Loucy (cell line): ENCODE results near the gene MRPL2.

Experiments used
- H2AFZ ChIP-seq: fragments of 200-600 bp; sonication (generic); 2 replicates; pipeline ENCODE4 v1.6.0; 2016; ENCODE audit warnings: antibody characterized with exemption, mild to moderate bottlenecking, low read length, moderate library complexity
- H3F3A ChIP-seq: fragments of 200-600 bp; 2 replicates; pipeline ENCODE4 v1.6.0; 2016; ENCODE audit warnings: antibody characterized with exemption, low read depth, mild to moderate bottlenecking
- H3K27me3 ChIP-seq: fragments of 200-600 bp; sonication (generic); 2 replicates; pipeline ENCODE4 v1.6.1; 2014; ENCODE audit warnings: low read length, mild to moderate bottlenecking; ENCODE audit not compliant: insufficient read depth, poor library complexity, severe bottlenecking
- H3K36me3 ChIP-seq: fragments of 200-600 bp; sonication (generic); 2 replicates; pipeline ENCODE4 v1.6.1; 2016; ENCODE audit warnings: low read length; ENCODE audit not compliant: insufficient read depth
- H3K4me1 ChIP-seq: fragments of 200-600 bp; sonication (generic); 2 replicates; pipeline ENCODE4 v1.5.1; 2014; ENCODE audit warnings: low read length, mild to moderate bottlenecking; ENCODE audit not compliant: insufficient read depth, poor library complexity, severe bottlenecking
- H3K4me2 ChIP-seq: fragments of 200-600 bp; sonication (generic); 2 replicates; pipeline ENCODE4 v1.6.0; 2014; ENCODE audit warnings: antibody characterized with exemption, low read length, low read depth, mild to moderate bottlenecking; ENCODE audit not compliant: poor library complexity, severe bottlenecking
- H3K4me3 ChIP-seq: fragments of 200-600 bp; sonication (generic); 2 replicates; pipeline ENCODE4 v1.5.1; 2014; ENCODE audit warnings: low read length, mild to moderate bottlenecking, mixed read lengths; ENCODE audit not compliant: poor library complexity, severe bottlenecking
- H3K79me2 ChIP-seq: fragments of 200-600 bp; sonication (generic); 2 replicates; pipeline ENCODE4 v1.6.1; 2014; ENCODE audit warnings: low read length; ENCODE audit not compliant: insufficient read depth
- H3K9ac ChIP-seq: fragments of 200-600 bp; sonication (generic); 2 replicates; pipeline ENCODE4 v1.6.0; 2014; ENCODE audit warnings: mild to moderate bottlenecking, low read depth, low read length, moderate library complexity; ENCODE audit not compliant: poor library complexity, severe bottlenecking
- H3K9me2 ChIP-seq: fragments of 200-600 bp; sonication (generic); replicated peaks from 2 replicates; pipeline ENCODE4 v1.6.1; 2016; ENCODE audit warnings: low read depth, low read length, mixed read lengths
- H3K9me3 ChIP-seq: fragments of 200-600 bp; sonication (generic); 2 replicates; pipeline ENCODE4 v1.6.1; 2014; ENCODE audit warnings: mild to moderate bottlenecking, antibody characterized with exemption, low read length, low read depth; ENCODE audit not compliant: insufficient read depth
- H4K20me1 ChIP-seq: fragments of 200-600 bp; sonication (generic); 2 replicates; pipeline ENCODE4 v1.6.0; 2014; ENCODE audit warnings: antibody characterized with exemption, low read length, mild to moderate bottlenecking; ENCODE audit not compliant: insufficient read depth, poor library complexity, severe bottlenecking
- EZH2phosphoT487 ChIP-seq: fragments of 200-600 bp; IDR thresholded peaks from 2 replicates; pipeline ENCODE4 v1.6.1; 2018; ENCODE audit warnings: antibody characterized with exemption, mild to moderate bottlenecking, moderate library complexity, borderline replicate concordance
- TF ChIP-seq, protein P1 (sequence below): fragments of 200-600 bp; sonication (generic); conservative IDR thresholded peaks from 2 replicates; pipeline ENCODE4 v1.5.1; 2014; ENCODE audit warnings: mild to moderate bottlenecking, antibody characterized with exemption, low read length

MRPL2 gene

DNA sequence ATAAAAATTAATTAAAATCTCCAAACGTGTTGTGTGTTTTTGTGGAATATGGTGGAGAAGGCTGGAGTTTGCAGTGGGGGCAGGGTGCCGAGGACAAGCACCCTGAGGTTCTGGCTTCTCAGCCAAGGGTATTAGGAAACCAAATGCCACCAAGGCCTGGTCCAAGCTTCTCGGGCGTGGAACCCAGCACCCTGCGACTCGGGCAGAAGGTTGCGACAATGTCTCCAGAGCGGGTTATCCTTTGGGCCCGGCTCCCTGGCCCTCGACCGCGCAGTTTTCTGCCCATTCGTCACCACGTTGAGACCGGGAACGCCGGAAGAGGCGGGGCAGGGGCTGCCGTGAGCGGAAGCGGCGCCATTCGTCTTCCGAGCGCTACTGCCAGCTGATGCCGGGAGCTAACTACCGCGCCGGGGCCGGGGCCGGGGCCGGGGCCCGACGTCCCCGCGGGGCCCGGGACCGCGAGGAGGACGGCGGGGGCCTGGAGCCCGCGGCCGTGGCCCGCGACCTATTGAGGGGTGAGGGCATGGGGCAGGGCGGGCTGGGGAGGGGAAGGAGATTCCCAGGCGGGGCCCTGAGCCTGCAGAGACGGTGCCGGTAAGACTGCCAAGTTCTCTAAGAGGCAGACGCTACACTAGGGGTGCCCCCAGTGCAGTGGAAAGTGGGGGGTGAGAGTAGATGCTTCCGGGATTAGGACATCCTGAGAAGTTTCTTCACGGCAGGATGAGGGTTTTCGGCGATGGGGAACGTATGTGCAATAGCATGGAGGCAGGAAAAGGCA lies 37.8 kb downstream of the MRPL2 start, which contains the start of gene RRP36:
Gene RRP36, plus strand, starts transcription at position 354 of the 778 bp plus-strand sequence. Its CDS starts 32 bp downstream, at position 386.
- Histone ChIP-seq H3K9me3 (no peaks in the 10 kb centered on the region), H3K9ac (peak within 1 kb of the TSS; percentile 80), H2AFZ (peak within 1 kb of the TSS; percentile 53), H3K79me2 (peaks cover 58% of the 10 kb centered on the region), H3K4me3 (peak within 1 kb of the TSS; percentile 90), H3K27me3 (no peaks in the 10 kb centered on the region), H3K4me2 (peak within 1 kb of the TSS; percentile 94), H4K20me1 (peaks cover 23% of the 10 kb centered on the region), H3F3A (no peaks in the 10 kb centered on the region), H3K4me1 (peaks cover 28% of the 10 kb centered on the region), H3K36me3 (peaks cover 17% of the 10 kb centered on the region; the same call in 1 of the 2 replicates), H3K9me2 (no peaks in the 10 kb centered on the region)
- TF ChIP-seq, protein P1, sequence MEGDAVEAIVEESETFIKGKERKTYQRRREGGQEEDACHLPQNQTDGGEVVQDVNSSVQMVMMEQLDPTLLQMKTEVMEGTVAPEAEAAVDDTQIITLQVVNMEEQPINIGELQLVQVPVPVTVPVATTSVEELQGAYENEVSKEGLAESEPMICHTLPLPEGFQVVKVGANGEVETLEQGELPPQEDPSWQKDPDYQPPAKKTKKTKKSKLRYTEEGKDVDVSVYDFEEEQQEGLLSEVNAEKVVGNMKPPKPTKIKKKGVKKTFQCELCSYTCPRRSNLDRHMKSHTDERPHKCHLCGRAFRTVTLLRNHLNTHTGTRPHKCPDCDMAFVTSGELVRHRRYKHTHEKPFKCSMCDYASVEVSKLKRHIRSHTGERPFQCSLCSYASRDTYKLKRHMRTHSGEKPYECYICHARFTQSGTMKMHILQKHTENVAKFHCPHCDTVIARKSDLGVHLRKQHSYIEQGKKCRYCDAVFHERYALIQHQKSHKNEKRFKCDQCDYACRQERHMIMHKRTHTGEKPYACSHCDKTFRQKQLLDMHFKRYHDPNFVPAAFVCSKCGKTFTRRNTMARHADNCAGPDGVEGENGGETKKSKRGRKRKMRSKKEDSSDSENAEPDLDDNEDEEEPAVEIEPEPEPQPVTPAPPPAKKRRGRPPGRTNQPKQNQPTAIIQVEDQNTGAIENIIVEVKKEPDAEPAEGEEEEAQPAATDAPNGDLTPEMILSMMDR, result no peak
- TF ChIP-seq EZH2phosphoT487, result no peak

DNA sequence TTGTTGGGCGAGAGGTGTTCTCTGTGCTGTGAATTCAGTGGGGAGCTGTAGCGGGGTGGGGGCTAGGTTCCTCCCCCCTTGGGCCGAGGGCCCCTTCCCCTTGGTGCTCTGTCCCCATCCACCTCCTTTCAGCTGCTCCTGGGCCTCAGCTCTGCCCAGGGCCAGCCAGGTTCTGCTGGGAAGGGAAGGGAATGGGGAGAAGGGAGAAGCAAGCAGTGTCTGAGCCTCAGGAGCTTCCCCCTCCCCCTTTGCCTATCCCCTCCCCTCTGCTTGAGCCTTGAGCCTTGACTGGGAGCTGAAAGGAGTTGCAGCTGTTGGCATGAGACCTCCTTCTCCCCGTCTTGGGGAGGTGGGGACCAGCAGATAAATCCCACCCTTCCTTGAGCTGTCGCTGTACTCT lies 38.4 kb downstream of the MRPL2 start:
- Histone ChIP-seq H2AFZ (peak overlapping the region; percentile 53), H3K36me3 (peaks cover 15% of the 10 kb centered on the region; the same call in 1 of the 2 replicates), H3K4me3 (peak overlapping the region; percentile 90), H3F3A (no peaks in the 10 kb centered on the region), H3K4me2 (peak overlapping the region; percentile 94), H4K20me1 (peaks cover 23% of the 10 kb centered on the region), H3K9me2 (no peaks in the 10 kb centered on the region), H3K79me2 (peaks cover 64% of the 10 kb centered on the region), H3K9ac (peak overlapping the region; percentile 80), H3K4me1 (peaks cover 34% of the 10 kb centered on the region), H3K9me3 (no peaks in the 10 kb centered on the region), H3K27me3 (no peaks in the 10 kb centered on the region)
- TF ChIP-seq, protein P1, result no peak
- TF ChIP-seq EZH2phosphoT487, result no peak

- Histone ChIP-seq H2AFZ (no peak overlapping the region), H3K4me1 (peaks cover 39% of the 10 kb centered on the region), H3K27me3 (no peaks in the 10 kb centered on the region), H3K9me2 (no peaks in the 10 kb centered on the region), H3K4me3 (peak overlapping the region; percentile 90), H4K20me1 (peaks cover 23% of the 10 kb centered on the region), H3F3A (no peaks in the 10 kb centered on the region), H3K4me2 (peak overlapping the region; percentile 94), H3K9me3 (no peaks in the 10 kb centered on the region), H3K9ac (peak overlapping the region; percentile 80), H3K79me2 (peaks cover 71% of the 10 kb centered on the region), H3K36me3 (peaks cover 14% of the 10 kb centered on the region; the same call in 1 of the 2 replicates)
- no peak for TF ChIP-seq EZH2phosphoT487
- TF ChIP-seq, protein P1, result no peak
Measured at GRCh38 chr6:43020052-43020705, 39.1 kb downstream of the MRPL2 start.
